Esophagus squamous epithelium (tissue), 4 donors: Measurements from ENCODE around the gene DNAJC30.

ENCODE experiments used
- CTCF ChIP-seq, 6 experiments: fragments of 450-650 bp in 4 of 6; fragments of 200-600 bp in 2 of 6; sonication (generic) in 2 of 6; IDR thresholded peaks; one replicate each; pipeline ENCODE4 v1.5.1; 2016 to 2019; ENCODE audit warnings: antibody characterized with exemption in 6 of 6, mild to moderate bottlenecking in 4 of 6, moderate library complexity in 4 of 6
- POLR2A ChIP-seq, 4 donors: fragments of 450-650 bp; IDR thresholded peaks; one replicate each; pipeline ENCODE4 v1.6.1; 2017; ENCODE audit warnings: antibody characterized with exemption in 4 of 4, mild to moderate bottlenecking in 4 of 4, moderate library complexity in 3 of 4

- TF ChIP-seq CTCF (IDR thresholded peaks at IDR 0.05) = no peak
- TF ChIP-seq POLR2A (IDR thresholded peaks at IDR 0.05) = no peak
Observed at GRCh38 chr7:73726083-73726466, 42.8 kb upstream of the DNAJC30 start.
